GM12892 (cell line): Measurements from ENCODE around the gene ZNF408.

Experiments used
- POLR2A ChIP-seq: IDR thresholded peaks from 2 replicates; pipeline ENCODE4 v1.6.1; 2011; ENCODE audit warnings: low read depth, low read length, control low read depth
- POLR2AphosphoS5 ChIP-seq: IDR thresholded peaks from 2 replicates; pipeline ENCODE4 v1.6.1; 2011; ENCODE audit warnings: low read depth, low read length, control low read depth

DNA sequence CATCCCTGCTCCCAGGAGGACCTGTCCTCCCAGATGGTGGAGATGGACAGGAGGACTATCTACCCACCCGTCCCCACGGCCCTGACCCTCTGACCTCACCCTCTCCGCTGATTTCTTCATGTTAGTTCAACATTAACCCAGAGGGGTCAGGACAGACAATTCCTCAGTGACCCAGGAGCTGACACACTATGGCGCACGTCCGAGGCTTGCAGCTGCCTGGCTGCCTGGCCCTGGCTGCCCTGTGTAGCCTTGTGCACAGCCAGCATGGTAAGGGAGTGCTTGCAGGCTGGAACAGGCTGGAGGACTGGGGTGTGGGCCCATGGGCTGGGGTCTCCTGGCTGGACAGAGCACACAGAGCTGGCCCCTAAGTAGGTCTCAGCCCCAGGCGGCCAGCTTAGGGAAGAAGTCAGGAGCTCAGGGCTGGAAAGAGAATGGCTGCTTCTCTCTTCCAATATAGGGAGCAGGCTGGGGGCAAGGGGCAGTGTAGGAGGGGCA lies 18.3 kb downstream of the ZNF408 start, which contains the start of gene F2:
- TF ChIP-seq POLR2A (no peak), POLR2AphosphoS5 (no peak)
